T-helper 2 cell treated with Interferon-gamma antibody and Interleukin-4, amounts not matched to agents 5 μg/mL and 100 μg/mL, for 36 hours (primary cell): ENCODE data around the gene PPARD.
A peak's percentile ranks its signal among the peaks of the same experiment; 100 is the strongest.
"Not testable (repeated sequence)": the region's sequence is repeated elsewhere in the genome, so short reads cannot be mapped to it uniquely, and the experiment has no call there.

Experiments used
- DNase-seq: peaks from one replicate; pipeline ENCODE4 v3.0.0; 2021; ENCODE audit warnings: low spot score
- H3K27ac Mint-ChIP-seq: one replicate; pipeline ENCODE4 v1.8.0; 2021; ENCODE audit warnings: mild to moderate bottlenecking, mixed read lengths
- H3K27me3 Mint-ChIP-seq: one replicate; pipeline ENCODE4 v1.8.0; 2021; ENCODE audit warnings: low read depth, mixed read lengths
- H3K36me3 Mint-ChIP-seq: one replicate; pipeline ENCODE4 v1.8.0; 2021; ENCODE audit warnings: low read depth, mixed read lengths
- H3K4me1 Mint-ChIP-seq: one replicate; pipeline ENCODE4 v1.8.0; 2021; ENCODE audit warnings: low read depth, mixed read lengths
- H3K4me3 Mint-ChIP-seq: one replicate; pipeline ENCODE4 v1.8.0; 2022; ENCODE audit warnings: mild to moderate bottlenecking, moderate library complexity, mixed read lengths
- H3K9me3 Mint-ChIP-seq: one replicate; pipeline ENCODE4 v1.8.0; 2021; ENCODE audit warnings: mixed read lengths

Gene PPARD

DNA sequence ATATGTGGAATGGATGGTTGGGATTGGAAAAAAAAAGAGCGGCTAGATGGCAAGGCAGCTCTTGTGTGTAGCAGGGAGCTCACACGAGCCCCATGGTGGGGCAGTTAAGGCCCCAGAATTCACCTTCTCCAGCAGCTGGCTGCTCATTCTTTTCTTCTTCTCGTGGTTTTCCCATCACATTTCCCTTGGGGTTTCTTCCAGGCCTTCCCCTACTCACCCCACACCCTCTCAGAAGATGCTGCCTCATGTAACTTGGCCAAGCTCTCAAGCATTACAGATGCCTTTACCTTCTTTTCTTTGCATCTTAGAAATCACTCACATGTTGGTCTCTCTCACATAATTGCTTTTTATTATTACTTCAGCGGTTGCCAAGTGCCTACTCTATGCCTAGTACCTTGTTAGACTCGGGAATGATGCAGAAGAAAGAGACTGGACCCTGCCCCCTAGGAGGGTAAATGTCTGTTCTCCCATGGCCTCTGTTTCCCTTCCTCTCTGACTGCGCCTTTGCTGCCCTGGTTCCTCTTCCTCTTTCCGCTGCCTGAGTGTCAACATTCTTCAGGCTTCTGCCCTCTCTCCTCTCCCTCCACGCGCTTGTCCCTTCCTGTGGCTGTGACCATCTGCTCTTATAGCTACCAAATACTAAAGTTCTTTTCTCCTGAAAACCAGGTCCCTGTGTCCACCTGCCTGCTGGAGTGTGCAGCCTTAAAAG is 28.6 kb downstream of the PPARD start:
- DNase-seq: no peak
- peak overlapping the region; percentile 74 for H3K4me3 Mint-ChIP-seq
- peak overlapping the region; percentile 89 for H3K27ac Mint-ChIP-seq
- H3K27me3 Mint-ChIP-seq: no peaks in the 10 kb centered on the region
- no peaks in the 10 kb centered on the region for H3K9me3 Mint-ChIP-seq
- H3K4me1 Mint-ChIP-seq: peaks cover 50% of the 10 kb centered on the region
- H3K36me3 Mint-ChIP-seq: peaks cover 42% of the 10 kb centered on the region

DNA sequence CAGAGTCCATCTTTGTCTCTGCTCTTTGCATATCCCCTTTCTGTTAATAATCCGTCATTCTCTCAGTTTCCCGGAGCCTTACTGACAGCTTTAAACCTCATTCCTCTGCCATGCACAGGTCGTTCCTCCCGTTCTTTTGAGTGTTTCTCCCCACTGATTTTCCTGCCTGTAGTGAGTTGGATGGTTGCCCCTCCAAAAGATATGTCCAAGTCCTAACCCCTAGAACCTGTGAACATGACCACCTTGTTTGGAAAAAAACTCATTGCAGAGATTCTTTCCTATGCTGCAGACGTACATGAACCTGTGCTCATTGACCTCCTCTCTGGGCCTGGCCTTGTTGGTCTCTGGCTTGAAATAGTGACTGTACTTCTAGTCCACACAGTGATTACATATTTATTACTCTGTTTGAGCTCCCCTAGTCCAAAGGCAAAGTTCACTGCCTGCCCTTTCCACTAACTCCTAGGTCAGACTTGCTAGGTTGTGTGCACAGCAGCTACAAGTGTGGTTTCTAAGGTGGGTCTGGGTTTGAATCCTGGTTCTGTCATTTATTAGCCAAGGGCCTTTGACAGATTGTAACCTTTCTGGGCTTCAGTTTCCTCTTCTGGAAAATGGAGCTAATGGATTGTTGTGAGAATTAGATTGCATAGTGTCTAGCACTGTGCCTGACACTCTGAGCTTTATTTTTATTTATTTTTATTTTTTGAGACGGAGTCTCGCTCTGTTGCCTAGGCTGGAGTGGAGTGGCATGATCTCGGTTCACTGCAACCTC is 29.3 kb downstream of the PPARD start:
- Mint-ChIP-seq H3K9me3 (no peaks in the 10 kb centered on the region), H3K27me3 (no peaks in the 10 kb centered on the region), H3K36me3 (peaks cover 40% of the 10 kb centered on the region), H3K4me1 (peaks cover 53% of the 10 kb centered on the region), H3K4me3 (peak overlapping the region; percentile 74), H3K27ac (peak overlapping the region; percentile 89)
- DNase-seq: no peak

DNA sequence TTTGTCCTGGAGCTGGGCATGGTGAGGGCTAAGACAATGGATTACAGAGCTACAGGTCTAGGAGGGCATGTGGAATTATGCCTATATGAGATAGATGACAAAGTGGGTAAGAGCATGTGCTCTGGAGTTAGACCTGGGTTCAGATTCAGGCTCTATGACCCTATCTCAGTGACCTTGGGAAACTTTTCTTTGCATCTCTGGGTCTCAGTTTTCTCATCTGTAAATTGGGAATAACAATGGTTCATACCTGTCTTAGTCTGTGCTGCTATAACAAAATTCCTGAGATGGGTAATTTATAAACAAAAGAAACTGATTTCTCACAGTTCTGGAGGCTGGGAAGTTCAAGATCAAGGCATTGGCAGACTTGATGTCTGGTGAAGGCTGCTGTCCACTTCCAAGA is 30.3 kb downstream of the PPARD start:
- H3K4me3 Mint-ChIP-seq: no peak overlapping the region
- DNase-seq: no peak
- H3K27me3 Mint-ChIP-seq: no peaks in the 10 kb centered on the region
- peaks cover 48% of the 10 kb centered on the region for H3K4me1 Mint-ChIP-seq
- no peaks in the 10 kb centered on the region for H3K9me3 Mint-ChIP-seq
- H3K36me3 Mint-ChIP-seq: peaks cover 31% of the 10 kb centered on the region
- no peak overlapping the region for H3K27ac Mint-ChIP-seq

DNA sequence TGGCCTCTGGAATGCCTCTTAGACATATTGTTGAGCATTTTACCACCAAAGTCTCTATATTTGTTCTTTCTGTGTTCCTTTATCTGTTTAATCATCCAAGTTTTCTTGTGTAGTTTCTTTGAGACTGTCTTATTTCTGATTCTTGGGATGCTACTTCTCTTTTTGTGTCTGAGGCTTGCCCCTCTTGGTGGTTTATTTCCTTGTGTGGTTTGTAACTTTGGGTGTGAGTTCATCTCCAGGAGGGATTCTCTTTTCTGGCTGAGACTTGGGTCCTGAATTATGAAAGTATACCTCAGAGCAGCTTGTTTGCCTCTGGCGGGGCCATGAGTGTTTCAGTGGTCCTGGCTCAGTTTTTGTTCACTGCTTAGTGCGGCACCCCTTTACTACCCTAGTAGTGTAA is 33.9 kb downstream of the PPARD start:
- Mint-ChIP-seq H3K4me3 (no peak overlapping the region), H3K4me1 (peaks cover 18% of the 10 kb centered on the region), H3K27me3 (no peaks in the 10 kb centered on the region), H3K9me3 (no peaks in the 10 kb centered on the region), H3K27ac (no peak overlapping the region), H3K36me3 (peaks cover 17% of the 10 kb centered on the region)
- no peak for DNase-seq

DNA sequence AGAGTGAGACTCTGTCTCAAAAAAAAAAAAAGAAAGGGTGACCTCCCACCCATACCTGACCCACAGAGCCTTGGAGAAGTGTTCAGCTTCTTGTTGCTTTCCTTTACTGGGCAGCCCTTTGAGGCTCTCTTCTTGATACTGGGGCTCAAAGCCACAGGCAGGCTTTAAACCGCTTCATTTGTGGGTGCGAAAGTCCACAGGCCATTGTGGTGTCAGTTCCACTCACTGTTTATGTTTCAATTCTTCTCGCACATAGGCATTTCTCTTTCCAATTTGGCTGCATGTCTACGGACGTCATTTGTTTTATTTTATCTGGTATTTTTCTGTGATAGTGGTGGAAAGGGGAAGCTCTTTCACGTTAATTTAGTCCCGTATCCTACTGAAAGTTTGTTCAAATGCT is 34.6 kb downstream of the PPARD start:
- DNase-seq: no peak
- Mint-ChIP-seq H3K27ac (no peak overlapping the region), H3K9me3 (no peaks in the 10 kb centered on the region), H3K27me3 (no peaks in the 10 kb centered on the region), H3K36me3 (peaks cover 18% of the 10 kb centered on the region), H3K4me1 (peaks cover 13% of the 10 kb centered on the region), H3K4me3 (no peak overlapping the region)

DNA sequence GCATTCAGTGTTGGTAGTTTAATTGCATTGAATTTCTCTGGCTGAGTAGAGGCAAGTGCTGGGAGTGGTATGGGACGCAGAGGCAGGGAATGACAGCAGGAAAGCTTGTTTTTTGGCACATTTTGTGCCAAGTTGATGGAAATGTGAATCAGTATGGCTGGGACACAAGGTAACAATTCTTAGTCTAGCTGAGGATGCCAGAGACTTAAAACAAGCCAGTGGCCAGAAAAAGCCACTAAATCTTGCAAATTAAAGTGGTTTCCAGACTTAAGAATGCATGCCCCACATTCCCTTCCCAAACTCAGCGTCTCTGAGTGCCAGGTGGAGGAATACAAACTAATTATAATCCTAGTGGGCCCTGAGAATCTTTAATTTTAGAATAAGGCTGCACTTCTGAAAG is 35.9 kb downstream of the PPARD start:
- Mint-ChIP-seq H3K4me1 (peaks cover 13% of the 10 kb centered on the region), H3K4me3 (no peak overlapping the region), H3K9me3 (peaks cover 4% of the 10 kb centered on the region), H3K36me3 (peaks cover 19% of the 10 kb centered on the region), H3K27ac (no peak overlapping the region), H3K27me3 (no peaks in the 10 kb centered on the region)
- DNase-seq: no peak

DNA sequence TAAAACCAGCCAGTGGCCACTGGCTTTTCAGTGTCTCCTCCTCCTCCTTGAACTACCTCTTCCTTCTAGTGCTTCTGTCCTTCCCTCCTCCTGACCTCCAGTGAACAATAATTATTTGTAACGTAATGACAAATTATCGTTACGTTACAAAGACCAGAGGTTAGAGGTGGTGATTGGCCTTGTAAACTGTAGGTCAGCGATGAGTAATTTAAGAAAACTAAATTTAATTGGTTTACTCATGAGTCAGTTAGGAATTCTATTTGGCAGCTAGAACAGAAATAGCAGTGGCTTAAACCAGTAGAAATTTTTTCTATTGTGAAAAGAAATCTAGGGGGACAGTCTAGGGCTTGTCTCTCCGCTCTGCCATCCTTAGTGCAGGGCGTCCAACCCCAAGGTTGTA is 38.8 kb downstream of the PPARD start:
- Mint-ChIP-seq H3K9me3 (peaks cover 4% of the 10 kb centered on the region), H3K4me1 (peaks cover 14% of the 10 kb centered on the region), H3K27me3 (no peaks in the 10 kb centered on the region), H3K36me3 (peaks cover 14% of the 10 kb centered on the region), H3K4me3 (no peak overlapping the region), H3K27ac (no peak overlapping the region)
- no peak for DNase-seq

DNA sequence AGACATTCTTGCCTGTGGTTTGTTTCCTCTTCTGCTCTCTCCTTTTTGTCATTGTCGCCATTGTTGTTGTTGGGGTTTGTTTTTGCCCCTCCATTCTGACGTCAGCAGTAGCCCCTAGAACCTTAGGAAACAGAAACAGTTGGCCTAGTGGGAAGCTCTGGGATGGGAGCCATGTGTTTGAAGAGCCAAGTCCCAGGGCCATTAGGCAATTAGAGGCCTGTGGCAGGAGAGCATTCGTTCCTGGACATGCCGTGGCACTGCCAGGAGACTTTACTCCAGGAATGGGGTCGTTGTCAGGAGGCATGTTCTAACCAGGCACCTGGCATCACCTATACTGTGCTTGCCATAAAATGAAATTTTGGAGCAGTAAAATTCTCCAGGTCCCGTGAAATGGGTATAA is 39.7 kb downstream of the PPARD start:
- DNase-seq: no peak
- Mint-ChIP-seq H3K4me3 (no peak overlapping the region), H3K9me3 (peaks cover 4% of the 10 kb centered on the region), H3K27ac (no peak overlapping the region), H3K36me3 (peaks cover 14% of the 10 kb centered on the region), H3K4me1 (peaks cover 12% of the 10 kb centered on the region), H3K27me3 (no peaks in the 10 kb centered on the region)

DNA sequence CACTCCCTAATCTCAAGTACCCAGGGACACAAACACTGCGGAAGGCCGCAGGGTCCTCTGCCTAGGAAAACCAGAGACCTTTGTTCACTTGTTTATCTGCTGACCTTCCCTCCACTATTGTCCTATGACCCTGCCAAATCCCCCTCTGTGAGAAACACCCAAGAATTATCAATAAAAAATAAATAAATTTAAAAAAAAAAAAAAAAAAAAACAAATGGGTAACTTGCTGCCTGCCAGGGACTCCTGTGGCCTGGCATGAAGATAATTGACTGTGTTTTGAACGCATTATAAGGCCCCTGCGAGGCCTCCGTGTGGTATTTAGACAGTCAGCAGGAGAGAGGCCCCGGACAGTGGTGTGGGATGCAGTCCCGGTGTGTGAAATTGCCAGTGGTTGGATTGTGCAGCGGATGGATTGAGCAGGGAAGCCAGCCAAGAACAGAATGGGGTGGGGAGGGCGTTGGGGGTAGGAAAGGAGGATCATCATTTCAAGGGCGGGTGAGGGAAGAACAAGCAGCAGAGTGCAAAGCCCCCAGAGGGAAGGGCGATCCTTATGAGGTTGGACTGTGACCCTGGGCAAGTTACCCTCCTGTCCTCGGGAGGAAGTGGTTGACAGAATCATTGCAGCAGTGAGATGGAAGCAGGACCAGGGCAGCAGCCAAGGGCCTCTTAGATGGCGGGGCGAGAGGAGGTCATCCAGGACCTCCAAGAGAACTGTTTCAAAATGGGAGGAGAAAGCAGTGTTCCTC is 43.3 kb downstream of the PPARD start:
- H3K27ac Mint-ChIP-seq: no peak overlapping the region
- peaks cover 4% of the 10 kb centered on the region for H3K9me3 Mint-ChIP-seq
- no peak for DNase-seq
- H3K4me1 Mint-ChIP-seq: peaks cover 16% of the 10 kb centered on the region
- H3K36me3 Mint-ChIP-seq: peaks cover 14% of the 10 kb centered on the region
- no peaks in the 10 kb centered on the region for H3K27me3 Mint-ChIP-seq
- no peak overlapping the region for H3K4me3 Mint-ChIP-seq

DNA sequence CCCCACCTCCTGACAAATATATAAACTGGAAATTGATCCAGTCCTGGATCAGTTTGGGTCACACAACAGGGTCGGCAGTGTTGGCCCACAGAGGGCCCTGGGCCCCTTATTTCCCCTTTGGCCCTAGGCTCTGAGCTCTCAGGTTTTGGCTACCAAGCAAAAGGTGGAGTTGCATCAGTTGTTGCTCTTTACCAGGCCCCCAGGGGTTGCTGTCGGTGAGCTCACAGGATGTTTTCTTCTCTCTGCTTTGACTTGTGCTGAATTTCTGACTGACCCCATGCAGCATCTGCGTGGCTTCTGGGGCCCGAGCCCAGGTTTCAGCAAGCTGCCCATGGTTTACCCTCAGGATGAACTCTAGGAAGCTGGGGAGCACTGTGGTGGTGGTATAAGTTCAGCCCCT is 44.6 kb downstream of the PPARD start:
- H3K4me1 Mint-ChIP-seq: peaks cover 19% of the 10 kb centered on the region
- H3K9me3 Mint-ChIP-seq: peaks cover 4% of the 10 kb centered on the region
- peak overlapping the region; percentile 41 for H3K27ac Mint-ChIP-seq
- no peaks in the 10 kb centered on the region for H3K27me3 Mint-ChIP-seq
- no peak overlapping the region for H3K4me3 Mint-ChIP-seq
- H3K36me3 Mint-ChIP-seq: peaks cover 5% of the 10 kb centered on the region
- DNase-seq: no peak

DNA sequence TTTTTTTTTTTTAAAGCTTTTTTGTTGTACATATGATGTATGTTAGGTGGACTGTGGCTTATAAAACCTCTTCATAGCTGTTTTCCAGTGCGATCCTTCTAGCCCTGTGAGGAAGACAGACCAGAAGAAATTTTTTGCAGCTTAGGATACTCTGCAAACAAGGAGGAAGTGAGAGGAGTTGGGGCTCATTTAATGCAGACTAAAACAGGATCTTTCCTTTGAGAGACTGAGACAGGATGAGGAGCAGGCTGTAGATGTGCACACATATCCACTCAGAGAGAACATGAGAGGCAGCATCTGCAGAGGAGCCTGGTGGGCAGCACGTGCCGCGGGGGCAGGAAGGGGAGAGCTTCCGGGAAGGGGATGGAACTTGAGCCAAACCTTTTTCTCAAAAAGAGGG is 45.7 kb downstream of the PPARD start:
- Mint-ChIP-seq H3K27me3 (no peaks in the 10 kb centered on the region), H3K4me3 (no peak overlapping the region), H3K27ac (no peak overlapping the region), H3K4me1 (peaks cover 24% of the 10 kb centered on the region), H3K9me3 (peaks cover under 1% of the 10 kb centered on the region), H3K36me3 (peaks cover 2% of the 10 kb centered on the region)
- DNase-seq: no peak

DNA sequence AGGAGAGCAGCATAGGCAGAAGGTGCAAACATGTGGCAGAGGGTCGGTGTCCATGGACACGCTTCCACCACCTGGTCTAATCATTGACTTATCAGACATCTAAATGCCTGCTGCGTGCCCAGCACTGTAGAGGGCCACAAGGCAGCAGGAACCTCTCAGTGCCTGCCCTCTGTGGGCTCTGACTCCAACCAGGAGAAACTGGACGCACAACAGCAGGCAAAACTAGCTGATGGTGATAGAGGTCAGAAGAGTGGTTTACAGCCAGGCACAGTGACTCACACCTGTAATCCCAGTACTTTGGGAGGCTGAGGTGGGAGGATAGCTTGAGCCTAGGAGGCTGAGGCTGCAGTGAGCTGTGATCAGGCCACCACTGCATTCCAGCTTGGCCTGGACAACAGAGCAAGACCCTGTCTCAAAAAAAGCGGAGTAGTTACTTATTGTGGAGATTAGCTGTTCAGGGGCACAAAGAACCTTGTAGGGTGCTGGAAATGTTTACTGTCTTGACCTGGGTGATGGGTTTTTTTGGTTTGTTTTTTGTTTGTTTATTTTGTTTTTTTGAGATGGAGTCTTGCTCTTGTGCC is 46.5 kb downstream of the PPARD start:
- H3K36me3 Mint-ChIP-seq: no peaks in the 10 kb centered on the region
- H3K4me1 Mint-ChIP-seq: peaks cover 33% of the 10 kb centered on the region
- DNase-seq: no peak
- H3K9me3 Mint-ChIP-seq: no peaks in the 10 kb centered on the region
- no peak overlapping the region for H3K4me3 Mint-ChIP-seq
- no peaks in the 10 kb centered on the region for H3K27me3 Mint-ChIP-seq
- H3K27ac Mint-ChIP-seq: no peak overlapping the region

DNA sequence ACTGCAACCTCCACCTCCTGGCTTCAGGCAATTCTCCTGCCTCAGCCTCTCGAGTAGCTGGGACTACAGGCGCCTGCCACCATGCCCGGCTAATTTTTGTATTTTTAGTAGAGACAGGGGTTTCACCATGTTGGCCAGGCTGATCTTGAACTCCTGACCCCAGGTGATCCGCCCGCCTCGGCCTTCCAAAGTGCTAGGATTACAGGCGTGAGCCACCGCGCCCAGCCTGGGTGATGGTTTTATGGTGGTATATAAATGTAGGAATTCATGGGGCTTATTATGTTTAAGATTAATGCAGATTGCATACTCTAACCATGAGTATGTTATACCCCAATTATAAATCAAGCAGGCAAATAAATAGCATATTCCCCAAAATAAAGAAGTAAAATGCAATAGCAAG is 47.0 kb downstream of the PPARD start:
- not testable (repeated sequence) for H3K9me3 Mint-ChIP-seq, H3K27ac Mint-ChIP-seq
- peaks cover 38% of the 10 kb centered on the region for H3K4me1 Mint-ChIP-seq

More for the DNA sequence above, 47.0 kb downstream of the PPARD start:
- not testable (repeated sequence) for H3K36me3 Mint-ChIP-seq, H3K4me3 Mint-ChIP-seq, H3K27me3 Mint-ChIP-seq, DNase-seq
